HG02973 (cell line): Measurements from ENCODE around the gene KLHDC8B.

ENCODE experiments used
- ATAC-seq: cut with Tn5 transposase; IDR thresholded peaks from one replicate; pipeline ENCODE4 v1.9.1; 2021; ENCODE audit warnings: moderate library complexity; ENCODE audit not compliant: unreplicated experiment

KLHDC8B gene

DNA sequence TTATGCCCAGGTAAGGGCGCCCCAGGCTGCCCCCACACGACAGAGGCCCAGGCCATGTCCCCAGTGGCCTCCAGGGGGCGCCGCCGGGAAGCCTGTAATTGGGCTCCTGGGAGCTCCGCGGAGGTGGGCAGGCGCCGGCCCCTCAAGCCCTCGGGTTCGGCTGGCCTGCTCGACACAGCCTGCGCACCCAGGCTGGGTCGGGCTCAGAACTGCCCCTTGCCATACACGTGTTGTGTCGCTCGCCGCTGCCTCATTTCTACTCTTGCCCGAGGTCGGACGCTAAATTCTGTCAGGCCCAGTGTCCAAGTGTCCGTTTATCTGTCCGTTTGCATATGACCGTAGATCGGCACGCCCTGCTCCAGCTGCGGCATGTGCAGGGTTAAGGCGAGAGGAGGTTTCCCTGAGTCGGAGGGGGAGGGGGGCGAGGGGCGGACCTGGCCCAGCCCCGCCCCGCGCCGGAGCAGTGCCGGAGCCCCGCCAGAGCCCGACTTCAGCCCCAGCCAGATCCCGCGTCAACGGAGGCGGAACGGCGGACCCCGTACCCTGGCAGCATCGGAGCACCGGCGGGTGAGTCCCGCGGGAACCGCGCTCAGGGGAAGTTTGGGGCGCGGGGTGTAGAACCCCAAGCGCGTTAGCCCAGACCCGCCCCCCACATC is at the start of gene KLHDC8B:
Gene KLHDC8B (plus strand): TSS at position 480 of the 656 bp plus-strand sequence. CDS start 1,172 bp downstream, outside the sequence.
- ATAC-seq: no peak

DNA sequence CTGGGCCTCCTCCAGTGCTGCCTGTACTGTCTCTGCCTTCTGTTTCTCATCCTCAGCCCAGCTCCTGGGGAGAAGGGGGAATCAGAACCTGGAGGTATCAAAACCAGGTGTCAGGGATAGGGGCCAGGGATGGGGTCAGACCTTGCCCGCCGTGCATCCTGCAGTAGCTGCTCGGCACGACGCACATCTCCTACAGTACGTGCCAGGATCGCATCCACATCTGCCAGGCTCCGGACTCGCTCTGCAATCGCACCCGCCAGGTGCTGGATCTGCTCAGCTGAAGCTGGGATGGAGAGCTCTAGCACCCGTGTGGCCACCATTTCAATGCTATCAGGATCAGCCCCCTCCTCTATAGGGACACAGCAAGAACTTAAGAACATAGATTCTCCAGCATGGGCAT is 49.4 kb upstream of the KLHDC8B start:
- no peak for ATAC-seq

DNA sequence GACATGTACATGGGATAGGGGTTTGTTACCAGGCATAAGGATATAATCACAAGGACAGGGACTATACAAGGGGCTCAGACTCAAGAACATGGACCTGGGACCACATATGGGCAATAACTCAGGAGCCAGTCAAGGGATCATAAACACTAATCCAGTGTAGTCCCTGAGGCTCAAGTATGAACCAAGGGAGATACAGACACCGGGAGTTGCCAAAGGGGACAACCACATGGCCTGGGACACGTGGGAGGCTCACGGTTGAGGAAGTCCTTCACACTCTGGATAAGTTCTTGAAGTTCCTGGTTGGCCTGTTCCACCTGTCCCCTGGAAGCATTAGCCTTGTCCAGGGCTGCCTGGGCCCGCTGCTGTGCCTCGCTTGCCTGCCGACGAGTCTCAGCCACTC is 48.9 kb upstream of the KLHDC8B start:
- no peak for ATAC-seq

DNA sequence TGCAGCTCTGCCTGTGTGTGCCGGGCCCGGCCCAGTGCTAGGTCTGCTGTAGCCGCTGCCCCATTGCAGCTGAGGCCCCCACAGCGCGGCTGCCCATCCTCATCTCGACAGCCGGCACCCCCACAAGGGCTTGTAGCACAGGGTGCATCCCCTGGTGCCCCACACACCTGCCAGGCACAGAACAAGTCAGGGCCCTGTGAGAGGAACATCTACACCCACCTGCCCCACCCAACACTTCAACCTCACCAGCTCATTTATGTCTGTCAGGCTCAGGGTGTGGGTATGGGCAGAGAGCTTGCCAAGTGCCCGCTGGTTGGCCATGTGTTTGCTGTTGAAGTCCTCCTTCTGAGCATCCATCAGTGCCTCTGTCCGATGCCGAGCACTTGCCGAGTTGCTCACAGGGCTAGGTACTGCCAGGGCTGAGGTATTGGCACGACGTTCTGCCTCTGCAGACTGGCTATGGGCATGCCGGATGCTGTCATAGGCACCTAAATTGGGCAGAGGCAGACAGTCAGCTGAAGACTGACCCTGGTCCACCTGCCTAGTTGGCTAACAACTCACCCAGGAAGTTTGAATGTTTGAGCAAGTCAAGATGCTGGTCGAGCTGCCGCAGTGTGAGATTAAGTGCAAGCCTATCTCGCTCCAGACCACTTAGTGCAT is 48.4 kb upstream of the KLHDC8B start:
- no peak for ATAC-seq

DNA sequence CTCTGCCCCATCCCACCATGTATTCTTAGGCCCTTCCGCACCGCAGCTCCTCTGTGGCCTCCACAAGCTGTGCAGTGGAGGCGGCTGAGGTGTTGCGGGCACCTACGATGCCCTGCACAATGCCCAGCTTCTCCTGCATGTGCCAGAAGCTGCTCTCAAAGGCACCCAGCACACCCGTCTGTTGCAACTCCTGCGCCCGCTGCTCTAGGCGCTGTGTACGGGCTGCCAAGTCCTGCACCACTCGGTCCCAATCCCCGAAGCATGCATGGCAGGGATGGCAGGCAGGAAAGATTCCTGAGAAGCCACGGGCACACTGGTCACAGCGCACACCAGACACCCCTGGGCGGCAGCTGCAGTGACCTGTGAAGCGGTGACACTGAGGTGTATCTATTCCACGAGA is 47.7 kb upstream of the KLHDC8B start:
- no peak for ATAC-seq

DNA sequence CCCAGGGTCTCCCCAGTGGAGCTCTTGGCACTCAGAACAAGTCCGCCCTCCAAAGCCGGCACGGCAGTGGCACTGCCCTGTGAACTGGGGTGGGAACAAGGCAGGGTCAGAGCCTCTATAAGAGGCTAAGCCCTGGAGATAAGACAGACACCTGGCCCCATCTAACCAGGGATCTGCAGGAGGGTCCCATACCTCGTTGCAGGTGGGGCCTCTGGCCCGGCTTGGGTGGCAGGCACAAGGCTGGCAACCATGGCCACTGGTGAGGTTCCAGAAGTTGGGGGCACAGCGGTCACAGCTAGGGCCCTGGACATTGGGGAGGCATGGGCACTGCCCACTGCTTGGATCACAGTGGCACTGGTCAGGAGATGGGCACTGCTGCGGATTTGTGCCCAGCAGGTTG is 47.2 kb upstream of the KLHDC8B start:
- ATAC-seq: no peak

DNA sequence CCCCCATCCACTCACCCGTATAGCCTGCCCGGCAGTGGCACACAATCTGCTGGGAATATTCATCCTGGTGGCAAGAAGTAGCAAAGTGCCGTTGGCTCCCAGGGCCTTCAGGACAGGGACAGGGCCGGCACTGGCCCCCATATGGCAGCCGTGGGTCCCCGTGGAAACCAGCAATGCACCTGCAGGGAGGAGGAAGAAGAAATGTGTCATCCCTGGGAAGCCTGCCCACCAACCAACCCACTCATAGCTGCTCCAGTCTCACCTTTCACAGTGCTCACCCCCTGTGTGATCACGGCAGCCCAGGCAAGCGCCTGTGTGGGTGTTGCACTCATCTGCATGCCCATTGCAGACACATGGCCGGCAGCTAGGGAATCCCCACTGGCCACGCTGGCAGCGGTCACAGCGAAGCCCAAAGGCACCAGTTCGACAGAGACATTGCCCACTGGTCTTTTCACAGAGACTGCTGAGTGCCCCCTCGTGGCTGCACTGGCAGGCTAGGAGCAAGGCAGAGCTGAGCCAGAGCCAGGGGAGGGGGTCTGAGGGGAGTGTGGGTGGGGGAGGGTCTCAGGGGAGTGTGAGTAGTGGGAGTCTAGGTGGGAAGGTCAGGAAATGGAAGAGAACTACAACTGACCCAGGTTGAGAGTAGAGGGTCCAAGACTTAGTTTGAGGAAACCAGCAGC is 46.3 kb upstream of the KLHDC8B start:
- ATAC-seq: no peak

DNA sequence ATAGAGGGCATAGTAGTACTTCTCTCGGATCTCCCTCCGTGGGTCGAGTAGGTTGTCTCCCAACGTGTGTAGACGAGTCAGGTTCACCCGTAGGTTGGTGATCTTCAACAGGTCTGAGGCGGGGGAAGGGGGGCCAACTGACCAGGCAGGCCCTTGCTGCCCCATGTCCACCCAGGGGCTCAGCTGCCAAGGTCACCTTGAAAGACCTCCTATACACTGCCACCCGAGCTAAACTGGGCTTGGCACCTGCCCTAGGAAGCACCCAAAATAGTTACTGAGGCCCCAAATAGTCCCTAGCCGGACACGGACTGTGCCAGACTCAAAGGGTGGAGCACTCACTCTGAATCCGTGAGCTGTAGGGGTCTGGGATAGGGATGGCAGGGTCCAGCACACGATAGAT is 40.4 kb upstream of the KLHDC8B start:
- no peak for ATAC-seq

DNA sequence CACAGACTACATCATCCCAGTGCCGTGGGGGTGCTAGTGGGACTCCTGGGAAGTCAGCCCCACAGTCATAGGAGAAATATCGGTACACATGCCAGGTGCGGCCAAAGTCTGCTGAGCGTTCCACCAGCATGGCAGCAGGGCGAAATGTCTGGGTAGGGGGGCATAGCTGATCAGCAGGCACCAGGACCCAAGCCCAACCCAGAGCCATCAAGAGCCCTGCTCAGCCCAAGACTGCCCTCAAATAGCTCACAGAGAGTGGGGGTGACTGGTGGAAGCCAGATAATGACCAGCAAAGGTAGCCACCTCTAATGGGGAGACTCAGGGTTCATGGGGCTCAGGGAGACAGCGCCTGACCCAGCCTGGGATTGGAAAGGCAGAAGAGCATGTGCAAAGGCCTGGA is 39.8 kb upstream of the KLHDC8B start:
- no peak for ATAC-seq

DNA sequence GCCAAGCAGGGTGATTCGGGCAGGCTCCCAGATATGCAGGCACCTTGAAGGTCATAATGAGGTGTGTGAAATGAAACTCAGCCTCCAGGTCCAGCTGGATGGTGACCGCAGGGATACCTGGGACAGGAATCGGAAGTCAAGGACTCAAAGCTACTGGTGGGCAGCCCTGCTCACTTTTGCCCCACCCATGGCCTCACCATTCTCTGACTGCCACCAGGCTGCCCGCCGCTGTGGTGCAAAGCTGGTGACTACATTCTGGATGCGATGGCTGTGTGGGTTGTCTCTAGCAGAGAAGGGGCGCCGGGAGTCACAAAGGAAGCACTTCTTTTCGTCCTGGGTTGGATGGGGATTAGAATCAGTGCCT is 39.3 kb upstream of the KLHDC8B start:
- no peak for ATAC-seq

DNA sequence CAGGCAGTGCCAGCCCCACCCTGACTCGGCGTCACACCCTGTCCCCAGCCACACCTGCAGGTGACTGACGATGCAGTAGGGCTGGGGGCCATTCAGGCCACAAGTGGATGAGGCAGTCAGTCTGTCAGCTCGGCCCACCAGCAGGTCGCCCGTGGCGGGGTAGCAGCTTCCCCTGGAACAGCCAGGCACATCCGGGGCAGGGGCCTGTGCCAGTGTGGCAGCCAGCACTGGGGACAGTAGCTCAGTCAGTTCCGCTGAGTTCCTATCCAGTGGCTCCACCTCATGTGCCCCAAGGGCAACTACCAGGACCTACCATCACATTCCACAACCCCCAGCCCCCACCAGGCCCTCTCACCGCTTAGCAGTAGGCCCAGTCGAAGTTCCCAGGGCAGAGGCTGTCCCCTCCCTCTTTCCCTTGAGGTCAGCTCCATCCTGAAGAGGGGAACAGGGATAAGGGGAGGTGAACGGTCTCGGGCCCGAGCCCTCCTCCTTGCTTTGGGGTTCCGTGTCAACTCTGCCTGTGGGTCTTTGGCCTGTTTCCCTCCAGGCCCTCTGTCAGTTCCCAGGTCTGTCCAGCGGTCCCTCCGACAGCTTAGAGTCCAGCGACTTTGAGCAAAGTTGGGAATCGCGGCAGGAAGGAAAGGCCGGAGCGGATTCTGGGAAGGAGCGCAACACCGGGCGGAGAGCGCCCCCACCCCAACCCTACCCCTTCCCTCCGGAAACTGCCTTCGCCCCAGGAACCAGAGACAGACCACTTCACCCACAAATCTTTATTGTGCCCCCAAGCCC is 38.8 kb upstream of the KLHDC8B start, which contains the start of gene LAMB2:
Gene LAMB2 (minus strand): TSS at position 614 of the 789 bp plus-strand sequence. CDS start 183 bp downstream, at position 431.
- no peak for ATAC-seq

DNA sequence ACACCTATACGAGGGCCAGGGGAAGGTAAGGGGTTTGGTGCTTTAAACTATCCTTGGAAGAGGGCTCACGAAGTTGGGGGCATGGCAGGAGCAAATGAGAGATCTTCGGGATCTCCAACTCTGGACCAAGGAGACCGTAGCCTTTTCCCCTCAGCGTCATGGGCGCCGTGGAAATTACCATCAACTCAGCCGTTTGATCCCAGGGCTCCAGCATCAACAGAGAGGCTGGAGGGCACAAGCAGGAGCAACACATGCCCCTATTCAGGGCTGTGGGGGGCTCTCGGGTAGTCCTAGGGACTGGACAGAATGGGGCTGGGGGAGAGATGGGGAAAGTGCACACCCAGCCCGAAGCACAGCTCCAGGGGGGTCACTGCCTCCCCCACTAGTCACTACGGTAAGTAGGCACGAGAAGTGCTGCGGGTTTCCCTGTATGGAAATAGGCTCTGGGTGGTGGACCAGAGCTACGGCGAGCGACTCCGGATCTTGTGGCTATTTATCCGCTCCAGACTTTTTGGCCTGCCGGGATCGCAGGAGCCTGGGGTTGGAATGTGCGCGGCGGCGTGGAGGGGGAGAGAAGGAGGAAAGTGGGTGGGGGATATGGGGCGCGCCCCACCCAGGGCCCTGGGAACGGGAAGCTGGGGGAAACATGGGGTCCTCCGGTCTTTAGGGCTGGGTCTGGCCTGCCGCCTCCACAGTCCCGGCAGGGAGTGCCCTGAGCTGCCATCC is 38.0 kb upstream of the KLHDC8B start:
- ATAC-seq: no peak

DNA sequence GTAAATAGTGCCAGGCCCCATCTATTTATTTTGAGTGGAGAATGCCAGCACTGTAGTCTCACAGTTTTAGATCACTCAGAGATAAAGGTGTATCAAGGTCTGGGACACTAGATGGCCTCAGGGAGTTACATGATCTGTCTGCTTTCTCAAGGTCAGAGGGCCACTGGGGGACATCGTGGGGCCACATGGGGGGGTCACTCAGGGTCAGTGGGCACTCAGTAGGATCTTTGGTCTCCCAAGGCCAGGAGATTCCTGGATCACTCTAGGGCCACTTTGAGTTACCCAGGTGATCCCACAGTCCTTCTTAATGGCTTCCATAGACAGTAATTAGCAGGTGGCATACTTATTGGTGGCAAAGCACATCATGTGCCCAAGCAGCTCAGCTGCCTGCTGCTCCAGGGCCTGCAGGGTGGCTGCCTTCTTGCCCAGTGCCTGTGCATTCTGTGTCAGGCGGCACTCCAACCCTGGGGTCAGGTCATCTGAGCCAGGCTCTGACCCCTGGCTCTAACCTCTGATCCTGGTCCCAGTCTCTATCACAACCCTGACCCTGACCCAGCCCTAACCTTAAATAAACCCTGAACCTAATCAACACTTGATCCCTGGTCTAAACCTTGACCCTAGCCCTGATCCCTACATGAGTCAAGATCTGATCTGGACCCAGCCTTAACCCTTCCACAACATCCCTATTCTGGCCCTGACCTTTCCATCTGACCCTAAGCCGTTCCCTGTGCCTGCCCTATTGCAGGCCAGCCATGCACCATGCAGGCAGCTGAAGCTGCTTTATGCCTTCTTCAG is 36.7 kb upstream of the KLHDC8B start:
- ATAC-seq: no peak

DNA sequence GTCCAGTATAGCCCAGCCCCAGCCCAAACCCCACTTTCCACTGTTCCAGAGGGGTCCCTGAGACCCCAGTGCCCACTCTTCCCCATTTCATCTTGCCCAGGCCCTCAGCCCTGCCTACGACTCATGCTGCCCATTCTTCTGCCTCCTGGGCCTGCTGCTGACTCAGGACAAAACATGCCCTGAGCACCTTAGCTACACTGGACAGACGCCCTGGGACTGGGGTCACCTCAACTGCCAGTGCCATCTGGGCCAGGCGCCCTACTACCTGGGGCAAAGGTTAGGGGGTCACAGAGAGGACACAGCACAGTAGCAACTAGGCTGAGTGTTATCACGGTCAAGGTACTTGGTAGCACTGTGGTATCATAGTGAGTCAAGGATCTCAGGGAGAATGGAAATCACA is 35.9 kb upstream of the KLHDC8B start:
- ATAC-seq: no peak

DNA sequence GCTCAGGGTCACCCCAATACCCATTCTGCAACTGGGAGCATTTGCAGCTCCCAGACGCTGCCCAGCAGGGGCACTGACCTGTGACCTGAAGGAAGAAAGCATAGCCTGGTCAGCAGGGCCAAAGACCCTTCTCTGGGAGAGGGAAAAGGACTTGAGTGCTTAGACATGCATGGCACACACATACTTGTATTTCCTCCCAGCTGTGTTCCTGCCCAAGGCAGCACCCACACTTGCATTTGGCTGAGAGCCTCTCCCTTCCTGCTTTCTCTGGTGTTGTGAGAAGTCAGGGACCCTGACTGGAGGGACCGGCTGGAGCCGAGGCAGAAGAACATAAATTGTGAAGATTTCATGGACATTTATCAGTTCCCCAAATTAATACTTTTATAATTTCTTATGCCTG is 31.3 kb upstream of the KLHDC8B start:
- ATAC-seq: no peak

DNA sequence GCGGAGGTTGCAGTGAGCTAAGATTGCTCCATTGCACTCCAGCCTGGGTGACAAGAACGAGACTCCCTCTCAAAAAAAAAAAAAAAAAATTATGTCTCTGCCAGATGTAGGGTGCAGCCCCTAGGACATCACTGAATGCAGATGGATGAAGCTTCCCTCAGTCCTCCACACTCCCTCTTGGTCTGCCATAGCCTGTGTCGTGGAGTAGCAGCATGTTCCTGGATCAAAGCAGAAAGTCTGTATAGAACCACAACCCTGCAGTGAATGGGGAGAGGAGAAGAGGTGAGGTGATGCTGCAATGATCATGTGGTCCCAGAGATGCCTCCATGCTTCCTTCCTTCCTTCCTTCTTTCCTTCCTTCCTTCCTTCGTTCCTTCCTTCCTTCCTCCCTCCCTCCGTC is 23.2 kb upstream of the KLHDC8B start:
- no peak for ATAC-seq

DNA sequence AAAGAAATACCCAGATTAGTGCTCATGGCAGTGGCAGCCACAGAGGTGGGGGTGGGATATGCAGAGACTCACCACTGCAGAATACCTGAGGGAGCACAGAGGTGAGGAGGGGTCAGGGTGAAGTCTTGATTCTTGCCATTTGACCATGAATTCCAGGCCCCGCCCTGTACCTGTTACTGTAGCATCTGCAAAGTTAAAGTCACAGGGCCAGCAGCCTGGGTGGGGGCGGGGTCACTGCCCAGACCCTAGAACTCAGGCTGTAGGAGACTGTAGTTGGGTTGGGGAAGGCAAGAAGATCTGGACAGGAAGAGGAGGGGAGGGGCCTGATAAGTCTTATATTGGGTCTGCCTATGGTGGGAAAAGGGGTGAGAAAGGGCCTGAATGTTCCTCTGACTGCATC is 19.8 kb upstream of the KLHDC8B start:
- no peak for ATAC-seq

DNA sequence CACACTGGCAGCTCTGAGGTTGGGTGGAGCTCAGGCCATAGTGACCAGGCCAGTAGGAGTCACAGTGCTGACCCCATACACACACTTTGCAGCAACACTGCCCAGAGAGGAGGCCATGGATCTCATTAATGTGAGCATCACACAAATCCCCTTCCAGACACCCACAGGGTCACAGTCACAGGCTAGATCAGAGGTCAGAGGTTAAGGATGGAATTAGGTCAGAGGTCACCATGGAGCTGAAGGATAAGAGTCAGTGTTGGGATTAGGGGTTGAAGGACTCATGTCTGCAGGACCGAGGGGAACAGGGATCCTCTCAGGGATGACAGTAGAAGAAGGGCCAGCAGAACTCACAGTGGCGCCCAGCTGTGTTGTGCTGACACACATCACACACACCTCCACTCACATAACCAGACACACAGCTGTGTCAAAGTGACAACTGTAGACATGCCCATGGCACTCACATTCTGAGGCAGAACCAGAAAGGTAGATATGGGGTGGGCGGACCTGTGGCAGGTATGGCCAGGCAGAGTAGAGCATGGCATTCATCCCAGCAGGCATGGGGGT is 18.0 kb upstream of the KLHDC8B start:
- ATAC-seq: no peak

DNA sequence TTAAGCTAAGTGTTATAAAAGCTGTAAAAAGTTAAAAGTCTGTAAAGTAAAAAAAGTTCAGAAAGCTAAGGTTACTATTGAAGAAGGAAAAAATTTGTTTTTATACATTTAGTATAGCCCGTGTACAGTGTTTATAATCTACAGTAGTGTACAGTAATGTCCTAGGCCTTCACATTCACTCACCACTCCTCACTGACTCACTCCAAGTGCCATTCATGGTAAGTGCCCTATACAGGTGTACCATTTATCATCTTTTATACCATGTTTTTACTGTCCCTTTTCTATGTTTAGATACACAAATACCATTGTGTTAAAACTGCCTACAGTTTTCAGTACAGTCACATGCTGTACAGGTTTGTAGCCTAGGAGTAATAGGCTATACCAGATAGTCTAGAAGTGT is 14.1 kb upstream of the KLHDC8B start:
- no peak for ATAC-seq
